Esophagus muscularis mucosa (tissue), 4 donors: ENCODE results near the gene MFSD6. TPM values are rescaled to one million over a fixed set of nuclear protein-coding genes. Genes with fewer than 3 reads are reported as not detected.

Source experiments
- DNase-seq: peaks from one replicate; pipeline ENCODE4 v3.0.0-alpha.2; 2017; ENCODE audit errors: extremely low spot score
- H3K27ac ChIP-seq, 4 donors: fragments of 200-600 bp; sonication (generic); replicated peaks in 1 of 4; 1 replicate in 3 of 4; 2 replicates in 1 of 4; pipeline ENCODE4 v1.5.1; 2016 to 2019; ENCODE audit warnings: mild to moderate bottlenecking in 1 of 4
- H3K27me3 ChIP-seq, 4 donors: fragments of 200-600 bp; sonication (generic); one replicate each; pipeline versions ENCODE4 v1.5.1 to v1.6.0; 2016 to 2019
- H3K36me3 ChIP-seq, 4 donors: fragments of 200-600 bp; sonication (generic); one replicate each; pipeline ENCODE4 v1.5.1; 2016 to 2019
- H3K4me1 ChIP-seq, 4 donors: fragments of 200-600 bp; sonication (generic); one replicate each; pipeline ENCODE4 v1.5.1; 2016 to 2019
- H3K4me3 ChIP-seq, 4 donors: fragments of 200-600 bp; sonication (generic); 1 replicate in 2 of 4; 2 replicates in 2 of 4; pipeline ENCODE4 v1.5.1; 2016 to 2019; ENCODE audit warnings: mild to moderate bottlenecking in 4 of 4, moderate library complexity in 1 of 4
- H3K9me3 ChIP-seq, 4 donors: fragments of 200-600 bp; sonication (generic); 1 replicate in 3 of 4; 2 replicates in 1 of 4; pipeline ENCODE4 v1.5.1; 2016 to 2019
- CTCF ChIP-seq, 3 experiments: fragments of 200-600 bp in 2 of 3; fragments of 450-650 bp in 1 of 3; sonication (generic) in 2 of 3; IDR thresholded peaks; one replicate each; pipeline ENCODE4 v1.5.1; 2017 to 2019; ENCODE audit warnings: antibody characterized with exemption in 3 of 3, mild to moderate bottlenecking in 2 of 3, moderate library complexity in 1 of 3
- EP300 ChIP-seq: sonication (generic); formaldehyde crosslinking; IDR thresholded peaks from one replicate; pipeline ENCODE4 v1.6.1; 2017; ENCODE audit warnings: antibody characterized with exemption
- POLR2A ChIP-seq: fragments of 450-650 bp; IDR thresholded peaks from one replicate; pipeline ENCODE4 v1.6.1; 2017; ENCODE audit warnings: antibody characterized with exemption, moderate library complexity, mild to moderate bottlenecking, low read depth
- POLR2AphosphoS5 ChIP-seq, 2 donors: sonication (generic); formaldehyde crosslinking; IDR thresholded peaks; one replicate each; pipeline ENCODE4 v1.6.1; 2017; ENCODE audit warnings: antibody characterized with exemption in 2 of 2
- WGBS: methylation state at CpG from one replicate; pipeline ENCODE4 v1.1.5; 2018; 5-methylcytosine and 5-hydroxymethylcytosine counted together
- intact Hi-C: fragments of 100-400 bp; cut with DNase I; formaldehyde crosslinking; loops from one replicate; pipeline ENCODE4 v1.15.1; 2023
- total RNA-seq, 4 donors: library from RNA; depleted of rRNA; stranded (reverse); fragments of >200 nt; gene quantifications; one replicate each; pipeline versions ENCODE4 v1.1.0 to v1.2.1, GENCODE V29; 2016

MFSD6 gene
- total RNA-seq, 4 donors from 2014 or later = 145 to 180 (median 163) TPM

DNA sequence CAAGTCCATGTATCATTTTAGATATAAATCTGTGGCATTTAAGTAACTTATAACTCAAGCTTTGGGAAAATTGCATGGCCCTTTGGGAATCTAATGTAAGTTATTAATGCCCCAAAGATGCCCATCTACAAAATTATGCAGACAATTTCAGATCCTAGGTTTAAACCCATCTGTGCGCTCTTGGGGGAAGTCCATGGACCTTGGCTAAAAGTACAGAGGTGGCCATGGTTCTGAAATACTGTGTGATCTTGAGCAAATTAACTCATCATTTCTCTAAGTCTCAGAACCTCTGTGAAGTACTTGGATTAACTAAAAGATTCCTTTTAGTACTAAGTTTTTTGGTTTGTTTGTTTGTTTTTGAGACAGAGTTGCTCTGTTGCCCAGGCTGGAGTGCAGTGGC, 45.3 kb upstream of the MFSD6 start:
- Histone ChIP-seq H3K4me3 (no peak overlapping the region), H3K4me1 (peaks cover 19 to 45% (median 34%) of the 10 kb centered on the region in 4 donors), H3K27me3 (no peaks in the 10 kb centered on the region), H3K9me3 (no peaks in the 10 kb centered on the region), H3K27ac (no peak overlapping the region), H3K36me3 (peaks cover 0 to 55% (median 37%) of the 10 kb centered on the region in 4 donors)
- no peak for DNase-seq
- intact Hi-C loops = no loop called here
- TF ChIP-seq EP300 (no peak), POLR2AphosphoS5 (IDR thresholded peaks at IDR 0.05) (no peak), CTCF (IDR thresholded peaks at IDR 0.05) (no peak)
- WGBS = 100% methylated on average over 1 of the region's 1 CpG

DNA sequence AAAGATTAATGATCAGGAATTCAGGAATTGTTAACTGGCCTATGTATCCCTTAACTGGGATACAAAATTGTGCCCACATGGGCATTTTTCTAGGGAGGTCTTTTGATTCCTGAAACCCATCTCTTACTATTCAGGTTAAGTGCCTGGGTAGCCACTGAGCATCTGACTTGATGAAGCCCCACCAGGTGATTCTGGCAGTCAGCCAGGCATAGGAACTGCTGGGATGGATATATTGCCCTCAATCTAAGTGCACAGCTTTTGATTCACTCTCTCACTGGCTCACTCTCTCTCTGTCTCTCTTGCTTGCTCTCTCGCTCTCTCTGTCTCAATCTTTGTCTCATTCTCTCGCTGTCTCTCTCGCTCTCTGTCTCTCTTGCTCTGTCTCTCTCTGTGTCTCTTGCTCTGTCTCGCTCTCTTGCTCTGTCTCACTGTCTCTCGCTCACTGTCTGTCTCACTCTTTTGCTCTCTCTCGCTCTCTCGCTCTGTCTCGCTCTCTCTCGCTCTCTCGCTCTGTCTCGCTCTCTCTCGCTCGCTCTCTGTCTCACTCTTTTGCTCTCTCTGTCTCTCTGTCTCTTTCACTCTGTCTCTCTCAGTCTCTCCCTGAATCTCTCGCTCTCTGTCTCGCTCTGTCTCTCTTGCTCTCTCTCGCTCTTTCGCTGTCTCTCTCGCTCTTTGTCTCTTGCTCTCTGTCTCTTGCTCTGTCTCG, 42.5 kb upstream of the MFSD6 start:
- Histone ChIP-seq H3K4me1 (peaks cover 0 to 17% (median 7%) of the 10 kb centered on the region in 4 donors), H3K4me3 (no peak overlapping the region), H3K27me3 (no peaks in the 10 kb centered on the region), H3K9me3 (no peaks in the 10 kb centered on the region), H3K27ac (no peak overlapping the region), H3K36me3 (peaks cover 4 to 79% (median 59%) of the 10 kb centered on the region in 4 donors)
- intact Hi-C loops = no loop called here
- TF ChIP-seq EP300 = no peak
- DNase-seq = no peak
- WGBS = 92% methylated on average over 19 of the region's 19 CpGs

DNA sequence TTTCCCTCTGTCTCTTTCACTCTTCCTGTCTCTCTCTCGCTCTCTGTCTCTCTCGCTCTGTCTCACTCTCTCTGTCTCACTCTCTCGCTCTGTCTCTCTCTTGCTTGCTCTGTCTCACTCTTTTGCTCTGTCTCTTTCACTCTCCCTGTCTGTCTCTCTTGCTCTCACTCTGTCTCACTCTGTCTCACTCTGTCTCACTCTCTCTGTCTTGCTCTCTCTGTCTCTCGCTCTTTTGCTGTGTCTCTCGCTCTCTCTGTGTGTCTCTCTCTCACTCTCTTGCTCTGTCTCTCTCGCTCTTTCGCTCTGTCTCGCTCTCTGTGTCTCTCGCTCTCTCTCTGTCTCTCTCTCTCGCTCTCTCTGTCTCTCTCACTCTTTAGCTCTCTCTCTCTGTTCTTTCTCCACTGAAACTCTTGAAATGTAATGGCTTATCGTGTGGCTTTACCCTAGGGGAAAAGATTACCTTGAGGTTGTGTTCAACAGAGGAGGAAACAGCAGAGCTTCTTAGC, 41.9 kb upstream of the MFSD6 start:
- 93% methylated on average over 11 of the region's 11 CpGs for WGBS
- peaks cover 4 to 81% (median 66%) of the 10 kb centered on the region in 4 donors for H3K36me3 ChIP-seq
- H3K9me3 ChIP-seq = no peaks in the 10 kb centered on the region
- peak overlapping the region in 1 of 4 donors; percentile 1 for H3K27ac ChIP-seq
- DNase-seq = no peak
- H3K27me3 ChIP-seq = no peaks in the 10 kb centered on the region
- H3K4me3 ChIP-seq = no peak overlapping the region
- peaks cover 0 to 11% (median 2%) of the 10 kb centered on the region in 4 donors for H3K4me1 ChIP-seq
- intact Hi-C loops = no loop called here
- no peak for TF ChIP-seq CTCF (IDR thresholded peaks at IDR 0.05)
- no peak for TF ChIP-seq POLR2AphosphoS5 (IDR thresholded peaks at IDR 0.05)
- TF ChIP-seq POLR2A = no peak
- TF ChIP-seq EP300 = no peak

- 94% methylated on average over 4 of the region's 4 CpGs for WGBS
- H3K27me3 ChIP-seq = no peaks in the 10 kb centered on the region
- peaks cover 4 to 82% (median 66%) of the 10 kb centered on the region in 4 donors for H3K36me3 ChIP-seq
- DNase-seq = no peak
- intact Hi-C loops = no loop called here
- H3K4me3 ChIP-seq = no peak overlapping the region
- H3K9me3 ChIP-seq = no peaks in the 10 kb centered on the region
- H3K4me1 ChIP-seq = peaks cover 0 to 9% (median 4%) of the 10 kb centered on the region in 4 donors
- TF ChIP-seq EP300 = no peak
- no peak for TF ChIP-seq POLR2AphosphoS5 (IDR thresholded peaks at IDR 0.05)
- no peak overlapping the region for H3K27ac ChIP-seq
Measured at GRCh38 chr2:190367091-190367490, 41.1 kb upstream of the MFSD6 start.

DNA sequence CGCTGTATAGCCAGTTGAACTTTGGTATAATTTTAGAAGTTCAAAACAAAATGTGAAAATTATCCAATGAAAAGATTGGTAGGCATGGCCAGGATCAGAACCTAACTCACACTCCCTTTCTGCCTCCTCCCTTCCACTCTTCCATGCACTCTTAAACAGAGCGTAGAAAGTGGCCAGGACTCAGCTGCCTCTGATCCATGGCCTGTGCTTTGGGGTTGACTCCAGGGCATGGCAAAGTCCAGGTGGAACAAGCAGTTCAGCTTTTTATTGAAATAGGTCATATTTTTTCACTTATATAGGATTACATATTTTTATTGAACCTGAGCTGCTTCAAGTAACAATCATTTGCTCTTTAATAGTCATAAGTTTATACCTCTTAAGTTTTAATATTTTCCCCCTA, 38.5 kb upstream of the MFSD6 start:
- peak overlapping the region in 1 of 4 donors; percentile 5 for H3K27ac ChIP-seq
- no peak for DNase-seq
- intact Hi-C loops = loop anchor here (5.0 kb wide), 2 partner anchors 32 to 282 kb away; no protein-coding TSS in a partner anchor
- TF ChIP-seq EP300 = no peak
- no peak for TF ChIP-seq POLR2A
- no peak for TF ChIP-seq CTCF (IDR thresholded peaks at IDR 0.05)
- TF ChIP-seq POLR2AphosphoS5 (IDR thresholded peaks at IDR 0.05) = no peak
- H3K36me3 ChIP-seq = peaks cover 4 to 64% (median 54%) of the 10 kb centered on the region in 4 donors
- no peak overlapping the region for H3K4me3 ChIP-seq
- H3K4me1 ChIP-seq = peaks cover 0 to 9% (median 7%) of the 10 kb centered on the region in 4 donors
- no peaks in the 10 kb centered on the region for H3K9me3 ChIP-seq
- no peaks in the 10 kb centered on the region for H3K27me3 ChIP-seq
- 93% methylated on average over 2 of the region's 2 CpGs for WGBS
